CD4-positive, alpha-beta T cell treated with Interleukin-6 for 4 hours (primary cell): ENCODE results near the gene ARHGAP40.

Experiments
- DNase-seq: peaks from one replicate; pipeline ENCODE4 v3.0.0-alpha.2; 2020; ENCODE audit warnings: mixed read lengths

Gene ARHGAP40

DNA sequence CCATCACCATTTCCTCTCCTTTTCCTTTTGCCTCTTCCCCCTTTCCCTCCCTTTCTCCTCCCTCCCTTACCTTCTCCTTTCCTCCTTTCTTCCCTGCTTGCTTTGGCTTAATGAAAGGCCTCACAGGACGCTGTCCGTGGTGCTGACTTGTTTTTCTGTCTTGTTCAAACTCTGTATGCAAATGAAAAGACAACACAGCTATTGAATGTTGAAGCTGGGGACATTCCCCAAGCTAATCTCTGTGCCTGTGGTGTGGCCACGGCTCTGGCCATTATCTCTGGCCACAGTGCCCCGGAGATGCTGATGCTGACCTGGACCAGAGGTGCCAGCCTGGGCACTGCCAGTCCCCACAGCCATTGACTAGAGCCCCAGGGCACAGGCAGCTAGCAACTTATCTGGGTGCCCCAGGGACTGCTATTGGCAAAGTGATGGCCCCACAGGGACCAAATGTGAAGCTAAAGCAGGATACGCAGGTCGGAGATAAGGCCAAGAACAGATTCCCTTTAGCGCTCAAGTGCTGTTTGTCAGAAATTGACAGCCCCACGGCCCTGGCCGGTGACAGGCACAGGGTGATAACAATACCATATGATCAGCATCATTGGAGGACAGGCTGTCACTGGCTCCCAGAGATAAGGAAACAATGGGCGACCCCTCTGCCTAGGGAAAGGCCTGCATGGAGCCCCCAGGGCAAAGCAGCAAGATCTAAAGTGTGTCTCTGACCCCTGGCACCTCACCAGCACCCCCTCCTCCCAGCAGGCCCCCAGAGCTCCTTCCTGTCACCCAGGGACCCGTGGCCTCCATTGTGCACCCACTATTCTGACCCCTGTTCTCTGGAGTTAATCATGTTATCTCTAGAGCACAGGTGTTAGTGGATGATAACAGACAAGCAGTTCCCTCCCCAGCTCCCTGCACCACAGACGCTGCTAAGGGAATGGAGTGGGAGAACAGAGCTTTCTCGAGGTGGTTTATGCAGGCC lies 91.1 kb downstream of the ARHGAP40 start:
- peak; percentile 51 for DNase-seq

DNA sequence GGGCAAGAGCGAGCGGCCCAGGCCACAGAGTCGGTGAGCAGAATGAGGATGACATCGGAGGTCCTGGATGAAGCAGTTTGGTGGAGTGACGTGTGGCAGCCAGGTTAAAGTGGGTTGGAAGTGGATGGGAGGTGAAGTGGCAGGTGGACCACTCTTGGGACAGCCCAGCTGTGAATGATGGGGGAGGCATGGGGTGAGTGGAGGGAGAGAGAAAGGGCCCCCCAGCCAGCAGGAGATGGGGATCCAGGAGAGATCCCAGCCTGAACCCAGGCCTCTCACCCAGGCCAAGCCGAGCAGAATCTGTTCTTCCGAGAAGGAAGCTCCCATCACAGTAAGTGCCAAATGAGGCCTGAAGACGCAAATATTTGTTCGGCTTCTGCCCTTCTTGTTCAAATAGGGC lies 95.7 kb downstream of the ARHGAP40 start:
- no peak for DNase-seq

DNA sequence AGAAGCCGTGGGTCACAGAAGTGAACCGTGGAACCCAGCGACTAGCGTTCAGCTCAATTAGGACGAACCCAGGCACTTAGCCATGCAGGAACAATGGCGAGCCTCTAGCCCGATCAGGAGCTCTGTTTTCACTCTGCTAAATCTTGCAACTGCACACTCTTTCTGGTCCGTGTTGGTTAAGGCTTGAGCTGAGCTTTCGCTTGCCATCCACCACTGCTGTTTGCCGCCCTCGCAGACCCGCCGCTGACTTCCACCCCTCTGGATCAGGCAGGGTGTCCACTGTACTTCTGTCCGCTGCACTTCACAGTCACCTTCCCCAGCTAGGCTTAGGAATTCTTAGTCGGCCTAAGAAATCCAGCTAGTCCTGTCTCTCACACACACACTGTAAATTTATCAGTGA lies 96.9 kb downstream of the ARHGAP40 start:
- DNase-seq = no peak

DNA sequence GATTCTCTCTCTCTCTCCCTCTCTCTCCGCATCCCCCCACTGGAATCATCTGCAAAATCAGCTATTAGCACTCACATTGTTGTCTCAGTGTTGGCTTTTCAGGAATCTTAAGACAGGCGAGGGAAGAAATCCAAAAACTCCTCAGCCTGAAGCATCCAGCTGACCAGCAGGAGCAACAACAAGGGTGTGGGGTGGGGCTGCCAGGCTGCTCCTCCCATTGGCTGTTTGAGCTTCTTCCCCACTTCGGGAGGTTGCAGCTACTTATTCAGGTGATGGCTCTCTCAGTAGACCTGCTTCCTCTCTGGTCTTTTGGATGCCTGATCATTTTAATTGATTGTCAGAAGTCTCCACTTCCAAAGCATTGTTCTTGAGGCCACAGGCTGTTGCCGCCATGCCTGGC lies 98.5 kb downstream of the ARHGAP40 start:
- DNase-seq = no peak
